ENCODE data around the gene SASH1. TPM values are rescaled to one million over a fixed set of nuclear protein-coding genes. Genes with fewer than 3 reads are reported as not detected.

The SASH1 gene
- total RNA-seq, 4 donors from 2014 or later, result 132 to 238 (median 160) TPM

- H3K9me3 ChIP-seq, result no peaks in the 10 kb centered on the region
- H3K27ac ChIP-seq, result no peak overlapping the region
- no peak for TF ChIP-seq EP300 (IDR thresholded peaks at IDR 0.05)
- no peak for TF ChIP-seq POLR2A (IDR thresholded peaks at IDR 0.05)
- no peak for TF ChIP-seq CTCF (IDR thresholded peaks at IDR 0.05)
- no peak overlapping the region for H3K4me3 ChIP-seq
- peaks cover 0 to 34% (median 13%) of the 10 kb centered on the region in 4 donors for H3K4me1 ChIP-seq
- peaks cover 0 to 66% (median 5%) of the 10 kb centered on the region in 3 donors for H3K36me3 ChIP-seq
- no peak for DNase-seq (ENCODE audit: low spot score in 2 of 2)
- H3K27me3 ChIP-seq, result no peaks in the 10 kb centered on the region
- WGBS, 2 donors, result 88 to 91% methylated on average over 24 of the region's 24 CpGs
These were observed 190.9 kb downstream of the SASH1 start for GRCh38 chr6:148533309-148534107.

GRCh38 chr6:148534871-148535270, 192.2 kb downstream of the SASH1 start:
- Histone ChIP-seq H3K4me3 (no peak overlapping the region), H3K27ac (no peak overlapping the region), H3K36me3 (peaks cover 0 to 66% (median 5%) of the 10 kb centered on the region in 3 donors), H3K27me3 (no peaks in the 10 kb centered on the region), H3K9me3 (no peaks in the 10 kb centered on the region), H3K4me1 (peaks cover 0 to 31% (median 8%) of the 10 kb centered on the region in 4 donors)
- WGBS, 2 donors, result 84 to 91% methylated on average over 6 of the region's 6 CpGs
- DNase-seq (ENCODE audit: low spot score in 2 of 2), result no peak
- no peak for TF ChIP-seq CTCF (IDR thresholded peaks at IDR 0.05)
- no peak for TF ChIP-seq EP300 (IDR thresholded peaks at IDR 0.05)
- TF ChIP-seq POLR2A (IDR thresholded peaks at IDR 0.05), result no peak

GRCh38 chr6:148535381-148535780, 192.7 kb downstream of the SASH1 start:
- no peaks in the 10 kb centered on the region for H3K27me3 ChIP-seq
- H3K36me3 ChIP-seq, result peaks cover 0 to 71% (median 5%) of the 10 kb centered on the region in 3 donors
- peak overlapping the region in 2 of 4 donors; percentile 18 to 25 for H3K27ac ChIP-seq
- no peak for TF ChIP-seq EP300 (IDR thresholded peaks at IDR 0.05)
- no peak for TF ChIP-seq POLR2A (IDR thresholded peaks at IDR 0.05)
- TF ChIP-seq CTCF (IDR thresholded peaks at IDR 0.05), result no peak
- no peaks in the 10 kb centered on the region for H3K9me3 ChIP-seq
- DNase-seq (ENCODE audit: low spot score in 2 of 2), result no peak
- H3K4me3 ChIP-seq, result no peak overlapping the region
- 80 to 86% methylated on average over 7 of the region's 7 CpGs for WGBS, 2 donors
- H3K4me1 ChIP-seq, result peaks cover 0 to 26% (median 6%) of the 10 kb centered on the region in 4 donors

GRCh38 chr6:148535976-148536375, 193.3 kb downstream of the SASH1 start:
- Histone ChIP-seq H3K27ac (peak overlapping the region in 1 of 4 donors; percentile 25), H3K4me3 (no peak overlapping the region), H3K4me1 (peaks cover 0 to 20% (median 6%) of the 10 kb centered on the region in 4 donors), H3K36me3 (peaks cover 0 to 77% (median 5%) of the 10 kb centered on the region in 3 donors), H3K27me3 (no peaks in the 10 kb centered on the region), H3K9me3 (no peaks in the 10 kb centered on the region)
- 50 to 63% methylated on average over 3 of the region's 3 CpGs for WGBS, 2 donors
- no peak for DNase-seq (ENCODE audit: low spot score in 2 of 2)
- TF ChIP-seq POLR2A (IDR thresholded peaks at IDR 0.05) (no peak), EP300 (IDR thresholded peaks at IDR 0.05) (no peak), CTCF (IDR thresholded peaks at IDR 0.05) (no peak)

Measured in tibial nerve (tissue), 4 donors.